ENCODE measurements around the gene CFAP299.

CFAP299 gene

DNA sequence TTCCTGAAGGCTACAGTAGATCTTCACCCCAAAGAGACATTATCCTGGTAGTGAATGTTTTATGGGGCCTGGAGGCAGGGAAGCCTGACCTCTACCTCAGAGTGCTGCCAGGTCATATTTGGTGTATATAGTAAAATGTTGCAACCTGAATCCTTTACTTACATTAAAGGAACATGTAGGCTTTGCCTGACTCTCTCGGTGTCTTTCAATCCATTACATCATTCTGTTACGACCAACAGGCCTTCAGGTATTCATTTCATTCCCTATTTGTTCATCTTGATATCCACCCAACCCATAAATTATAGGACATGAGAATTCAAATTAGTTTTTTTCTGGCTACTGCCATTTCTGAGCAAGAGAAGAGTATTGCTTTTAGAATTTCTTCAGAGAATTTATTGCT lies 116.5 kb downstream of the CFAP299 start:
- H3K4me3 ChIP-seq (ENCODE audit: low read depth, low read length) = no peak overlapping the region
- DNase-seq (ENCODE audit: low read depth) = no peak
- TF ChIP-seq, protein P1, sequence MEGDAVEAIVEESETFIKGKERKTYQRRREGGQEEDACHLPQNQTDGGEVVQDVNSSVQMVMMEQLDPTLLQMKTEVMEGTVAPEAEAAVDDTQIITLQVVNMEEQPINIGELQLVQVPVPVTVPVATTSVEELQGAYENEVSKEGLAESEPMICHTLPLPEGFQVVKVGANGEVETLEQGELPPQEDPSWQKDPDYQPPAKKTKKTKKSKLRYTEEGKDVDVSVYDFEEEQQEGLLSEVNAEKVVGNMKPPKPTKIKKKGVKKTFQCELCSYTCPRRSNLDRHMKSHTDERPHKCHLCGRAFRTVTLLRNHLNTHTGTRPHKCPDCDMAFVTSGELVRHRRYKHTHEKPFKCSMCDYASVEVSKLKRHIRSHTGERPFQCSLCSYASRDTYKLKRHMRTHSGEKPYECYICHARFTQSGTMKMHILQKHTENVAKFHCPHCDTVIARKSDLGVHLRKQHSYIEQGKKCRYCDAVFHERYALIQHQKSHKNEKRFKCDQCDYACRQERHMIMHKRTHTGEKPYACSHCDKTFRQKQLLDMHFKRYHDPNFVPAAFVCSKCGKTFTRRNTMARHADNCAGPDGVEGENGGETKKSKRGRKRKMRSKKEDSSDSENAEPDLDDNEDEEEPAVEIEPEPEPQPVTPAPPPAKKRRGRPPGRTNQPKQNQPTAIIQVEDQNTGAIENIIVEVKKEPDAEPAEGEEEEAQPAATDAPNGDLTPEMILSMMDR (IDR thresholded peaks at IDR 0.05; ENCODE audit: control insufficient read depth, extremely low read depth, insufficient read depth) = no peak

DNA sequence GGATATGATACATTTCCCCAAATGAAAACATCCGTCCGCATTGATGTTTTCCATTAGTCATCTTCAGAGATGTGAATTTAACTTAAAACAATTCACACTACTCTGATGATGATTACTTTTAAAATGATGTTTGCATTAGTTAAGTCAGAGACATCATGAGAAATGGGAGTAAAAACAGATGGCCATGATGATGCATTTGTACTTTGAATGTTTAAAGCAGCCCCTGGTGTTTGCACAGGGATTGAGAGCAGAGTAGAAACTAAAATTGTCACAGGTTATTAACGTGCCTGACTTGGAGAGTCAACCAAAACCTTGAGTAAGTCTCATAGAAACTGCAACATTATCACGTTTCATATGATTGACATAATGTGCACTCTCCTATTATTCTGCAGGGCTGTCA lies 117.2 kb downstream of the CFAP299 start:
- DNase-seq (ENCODE audit: low read depth) = no peak
- H3K4me3 ChIP-seq (ENCODE audit: low read depth, low read length) = no peak overlapping the region
- TF ChIP-seq, protein P1 (IDR thresholded peaks at IDR 0.05; ENCODE audit: control insufficient read depth, extremely low read depth, insufficient read depth) = no peak

DNA sequence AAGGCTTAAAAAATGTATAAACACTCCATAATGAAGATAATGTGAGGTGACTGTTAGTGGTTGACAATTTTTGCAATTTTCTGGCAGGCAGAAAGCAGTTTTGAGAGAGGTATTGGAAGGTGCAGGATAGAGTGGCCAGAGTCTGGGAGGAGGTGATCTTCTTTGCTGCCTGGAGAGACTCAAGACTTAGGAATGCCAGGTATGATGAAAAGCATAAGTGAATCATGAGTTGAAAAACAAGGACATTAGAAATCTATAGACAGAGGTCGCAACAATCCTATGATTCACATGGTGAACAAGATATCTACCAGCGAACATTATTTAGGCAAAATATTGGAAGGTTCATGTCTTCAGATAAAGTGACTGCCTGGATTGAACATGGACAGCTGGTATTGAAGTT lies 118.5 kb downstream of the CFAP299 start:
- no peak for DNase-seq (ENCODE audit: low read depth)
- no peak overlapping the region for H3K4me3 ChIP-seq (ENCODE audit: low read depth, low read length)
- TF ChIP-seq, protein P1 (IDR thresholded peaks at IDR 0.05; ENCODE audit: control insufficient read depth, extremely low read depth, insufficient read depth) = no peak

DNA sequence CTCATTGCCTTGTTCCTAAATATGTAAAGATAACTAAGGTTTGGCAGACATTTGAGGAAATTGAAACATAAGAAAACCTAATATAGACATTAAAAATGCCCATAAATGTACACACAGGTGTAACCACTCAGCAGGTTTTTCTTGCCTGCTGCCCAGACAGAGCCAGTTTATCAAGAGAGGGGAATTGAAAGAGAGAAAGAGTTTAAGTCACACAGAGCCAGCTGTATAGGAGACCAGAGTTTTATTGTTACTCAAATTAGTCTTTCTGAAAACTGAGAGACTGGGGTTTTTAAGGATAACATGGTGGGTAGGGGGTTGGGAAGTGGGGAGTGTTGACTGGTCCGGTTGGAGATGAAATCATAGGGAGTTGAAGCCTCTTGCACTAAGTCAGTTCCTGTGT lies 119.0 kb downstream of the CFAP299 start:
- no peak overlapping the region for H3K4me3 ChIP-seq (ENCODE audit: low read depth, low read length)
- TF ChIP-seq, protein P1 (IDR thresholded peaks at IDR 0.05; ENCODE audit: control insufficient read depth, extremely low read depth, insufficient read depth) = no peak
- no peak for DNase-seq (ENCODE audit: low read depth)

DNA sequence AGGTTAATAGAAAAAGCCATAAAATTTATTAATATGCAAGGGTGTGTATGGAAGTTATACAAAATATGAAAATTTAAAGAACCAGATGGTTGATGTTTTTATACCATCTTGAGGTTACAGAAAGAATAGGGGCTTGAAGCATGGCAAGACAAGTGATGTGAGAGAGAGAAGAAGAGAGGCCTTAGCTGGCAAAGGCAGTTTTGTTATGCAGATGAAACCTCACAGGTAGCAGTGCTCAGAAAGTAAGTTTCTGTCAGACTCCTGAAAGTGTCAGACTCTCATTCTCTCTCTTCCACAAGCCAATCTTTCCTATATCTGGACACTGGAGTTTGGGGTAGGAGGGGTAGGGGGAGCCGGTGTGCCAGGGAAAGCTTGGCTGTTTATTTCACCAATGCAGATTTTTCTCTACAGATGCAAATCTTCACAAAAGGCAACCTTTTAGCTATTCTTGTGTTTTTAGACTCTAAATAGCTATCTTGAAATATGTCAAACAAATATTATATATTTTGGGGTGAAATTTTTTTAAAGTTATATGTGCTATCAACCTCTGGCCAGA lies 124.5 kb downstream of the CFAP299 start:
- DNase-seq (ENCODE audit: low read depth) = no peak
- TF ChIP-seq, protein P1 (IDR thresholded peaks at IDR 0.05; ENCODE audit: control insufficient read depth, extremely low read depth, insufficient read depth) = no peak
- H3K4me3 ChIP-seq (ENCODE audit: low read depth, low read length) = no peak overlapping the region

DNA sequence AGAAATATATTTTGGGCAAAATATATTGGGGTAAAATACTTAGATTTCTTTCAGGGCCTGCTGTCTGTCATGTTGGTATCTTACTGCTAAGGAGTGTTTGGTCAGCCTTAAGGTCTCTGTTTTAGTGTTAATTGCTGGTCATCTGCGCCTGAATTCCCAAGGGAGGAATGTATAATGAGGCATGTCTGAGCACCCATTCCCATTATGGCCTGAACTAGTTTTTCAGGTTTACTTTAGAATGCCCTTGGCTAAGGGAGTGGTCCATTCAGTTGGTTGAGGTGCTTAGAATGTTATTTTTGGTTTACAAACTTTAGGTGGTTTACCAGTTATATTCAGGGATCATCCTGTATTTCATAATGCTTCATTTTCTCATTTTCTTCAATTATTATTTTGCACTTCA lies 125.9 kb downstream of the CFAP299 start:
- H3K4me3 ChIP-seq (ENCODE audit: low read depth, low read length) = no peak overlapping the region
- TF ChIP-seq, protein P1 (IDR thresholded peaks at IDR 0.05; ENCODE audit: control insufficient read depth, extremely low read depth, insufficient read depth) = no peak
- DNase-seq (ENCODE audit: low read depth) = no peak

DNA sequence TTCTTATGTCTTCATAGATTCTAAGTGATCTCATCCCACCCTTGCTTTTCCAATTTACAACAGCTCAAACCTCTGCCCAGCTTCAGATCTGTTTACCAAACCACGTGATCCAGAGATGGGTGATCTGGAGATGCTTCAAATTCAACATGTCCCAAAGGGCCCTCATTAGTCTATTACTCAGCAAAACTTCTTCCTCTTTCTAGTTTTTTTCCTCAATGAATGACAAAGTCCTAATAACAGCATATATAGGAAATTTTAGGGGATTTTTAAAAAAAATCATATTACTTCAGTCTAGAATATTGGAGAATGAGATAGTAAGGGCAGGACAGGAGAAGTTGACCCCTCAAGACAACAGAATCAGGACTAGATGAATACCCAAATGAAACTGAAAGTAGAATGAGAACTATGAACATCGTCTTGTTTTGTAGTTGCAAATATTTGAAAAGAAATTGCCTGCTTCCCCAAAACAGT lies 127.1 kb downstream of the CFAP299 start:
- DNase-seq (ENCODE audit: low read depth) = no peak
- TF ChIP-seq, protein P1 (IDR thresholded peaks at IDR 0.05; ENCODE audit: control insufficient read depth, extremely low read depth, insufficient read depth) = no peak
- no peak overlapping the region for H3K4me3 ChIP-seq (ENCODE audit: low read depth, low read length)
